Gastroesophageal sphincter (tissue), 3 donors: ENCODE measurements around the gene STN1.

Source experiments
- CTCF ChIP-seq, 4 experiments: fragments of 200-600 bp in 2 of 4; fragments of 450-650 bp in 2 of 4; sonication (generic) in 1 of 4; IDR thresholded peaks; one replicate each; pipeline ENCODE4 v1.5.1; 2017 to 2019; ENCODE audit warnings: antibody characterized with exemption in 4 of 4, mild to moderate bottlenecking in 2 of 4, moderate library complexity in 2 of 4
- EP300 ChIP-seq: sonication (generic); formaldehyde crosslinking; IDR thresholded peaks from one replicate; pipeline ENCODE4 v1.6.1; 2017; ENCODE audit warnings: antibody characterized with exemption, mild to moderate bottlenecking

DNA sequence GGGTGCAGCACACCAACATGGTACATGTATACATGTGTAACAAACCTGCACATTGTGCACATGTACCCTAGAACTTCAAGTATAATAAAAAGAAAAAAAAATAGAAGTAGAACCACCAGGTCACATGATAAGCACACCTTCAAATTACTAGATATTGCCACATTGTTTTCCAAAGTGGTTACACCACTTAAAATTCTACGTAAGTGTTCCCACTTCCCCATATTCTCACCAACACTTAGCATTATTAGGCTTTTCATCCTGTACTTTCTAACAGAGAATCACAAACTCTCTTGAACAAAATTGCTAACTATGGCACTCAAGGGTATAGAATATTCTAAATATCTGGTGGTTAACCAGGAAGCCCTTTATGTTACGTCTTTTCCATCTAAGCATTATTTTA, 85.2 kb downstream of the STN1 start:
- TF ChIP-seq CTCF (IDR thresholded peaks at IDR 0.05) (no peak), EP300 (no peak)
